GM18861 (cell line): ENCODE measurements around the gene CHRD.

Source experiments
- ATAC-seq: cut with Tn5 transposase; IDR thresholded peaks from one replicate; pipeline ENCODE4 v1.9.1; 2021; ENCODE audit not compliant: unreplicated experiment

Gene CHRD

DNA sequence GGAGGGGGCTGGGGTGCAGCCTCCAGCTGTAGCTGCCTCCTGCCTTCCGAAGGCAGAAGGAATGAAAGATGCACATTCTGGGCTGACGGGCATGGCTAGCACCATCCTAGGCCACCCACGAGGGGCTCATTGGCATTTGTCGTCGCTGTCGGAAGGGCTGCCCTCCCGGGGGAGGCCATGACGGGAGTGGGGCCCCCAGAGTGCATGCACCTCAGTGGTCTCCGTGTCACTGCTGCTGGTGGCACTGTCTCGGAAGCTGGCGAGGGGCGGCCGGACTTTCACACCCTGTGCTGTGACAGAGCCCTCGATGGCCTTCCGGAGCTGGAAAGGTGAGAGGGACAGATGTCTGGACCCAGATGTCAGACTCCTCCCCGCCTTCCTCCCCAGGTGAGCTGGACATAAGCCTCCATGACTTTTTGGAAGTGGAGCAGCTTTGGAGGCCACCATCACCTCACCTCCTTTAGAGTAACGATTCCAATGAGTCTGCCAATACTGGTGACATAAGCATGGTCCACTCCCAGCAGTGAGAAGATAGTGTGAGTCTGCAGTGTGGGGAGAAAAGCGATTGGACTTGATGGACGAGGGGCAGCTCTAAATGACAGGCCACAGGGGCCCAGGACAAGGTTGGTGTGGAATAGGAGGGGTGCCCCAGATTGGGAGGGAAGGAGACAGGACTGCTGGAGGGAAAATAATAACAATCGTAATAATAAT, 33.2 kb upstream of the CHRD start:
- no peak for ATAC-seq

- no peak for ATAC-seq
Observed at GRCh38 chr3:184347321-184348056, 32.4 kb upstream of the CHRD start.

DNA sequence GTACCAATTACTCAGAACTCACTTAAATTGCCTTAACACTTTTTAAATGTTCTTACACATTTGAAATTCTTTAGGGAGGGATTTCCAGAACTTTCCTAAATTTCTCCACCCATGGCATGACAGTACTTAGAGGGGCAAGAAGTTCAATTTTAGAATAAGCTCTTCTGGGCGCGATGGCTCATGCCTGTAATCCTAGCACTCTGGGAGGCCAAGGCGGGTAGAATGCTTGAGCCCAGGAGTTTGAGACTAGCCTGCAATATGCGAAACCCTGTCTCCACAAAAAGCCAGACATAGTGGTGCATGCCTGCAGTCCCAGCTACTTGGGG, 31.8 kb upstream of the CHRD start:
- no peak for ATAC-seq

DNA sequence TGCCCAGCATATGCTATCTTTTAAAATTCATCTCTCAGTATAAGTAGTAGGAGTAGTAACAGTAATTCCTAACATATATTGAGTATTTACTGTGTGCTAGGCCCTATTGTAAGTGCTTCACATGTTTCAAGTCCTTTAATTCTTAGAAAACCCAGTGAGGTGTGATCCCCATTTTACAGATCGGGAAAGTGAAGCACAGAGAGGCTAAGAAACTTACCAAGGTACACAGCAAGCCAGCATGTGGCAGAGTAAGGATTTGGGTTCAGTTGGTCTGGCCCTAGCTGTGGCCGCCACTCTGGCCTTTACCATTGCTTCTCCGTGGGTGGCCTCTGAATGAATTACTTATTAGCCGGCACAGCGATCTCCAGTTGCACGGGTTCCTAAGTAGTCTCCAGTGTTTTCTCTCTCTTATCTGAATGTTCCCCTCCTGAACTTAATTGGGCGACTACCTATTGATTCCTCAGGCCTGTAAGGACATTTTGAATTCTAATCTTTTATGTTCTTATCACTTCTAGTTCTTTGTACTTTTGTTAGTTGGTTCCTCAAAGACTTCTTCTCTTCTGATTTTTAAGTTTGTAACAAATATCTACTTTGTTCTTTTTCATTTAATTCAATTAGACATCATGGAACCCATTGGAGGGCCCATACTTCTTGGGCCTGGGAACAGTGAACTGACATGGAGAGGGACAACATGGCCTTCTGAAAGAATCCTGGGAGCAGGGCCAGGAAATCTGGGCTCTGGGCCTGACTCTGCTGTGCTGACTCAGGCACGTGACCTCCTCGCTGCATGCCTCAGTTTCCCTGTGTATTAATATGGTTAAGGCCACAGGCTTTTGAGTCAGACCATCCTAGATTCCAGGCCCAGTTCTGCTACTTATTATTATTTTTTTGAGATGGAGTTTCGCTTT, 30.0 kb upstream of the CHRD start:
- ATAC-seq = no peak

GRCh38 chr3:184350618-184351017, 29.2 kb upstream of the CHRD start:
- no peak for ATAC-seq

DNA sequence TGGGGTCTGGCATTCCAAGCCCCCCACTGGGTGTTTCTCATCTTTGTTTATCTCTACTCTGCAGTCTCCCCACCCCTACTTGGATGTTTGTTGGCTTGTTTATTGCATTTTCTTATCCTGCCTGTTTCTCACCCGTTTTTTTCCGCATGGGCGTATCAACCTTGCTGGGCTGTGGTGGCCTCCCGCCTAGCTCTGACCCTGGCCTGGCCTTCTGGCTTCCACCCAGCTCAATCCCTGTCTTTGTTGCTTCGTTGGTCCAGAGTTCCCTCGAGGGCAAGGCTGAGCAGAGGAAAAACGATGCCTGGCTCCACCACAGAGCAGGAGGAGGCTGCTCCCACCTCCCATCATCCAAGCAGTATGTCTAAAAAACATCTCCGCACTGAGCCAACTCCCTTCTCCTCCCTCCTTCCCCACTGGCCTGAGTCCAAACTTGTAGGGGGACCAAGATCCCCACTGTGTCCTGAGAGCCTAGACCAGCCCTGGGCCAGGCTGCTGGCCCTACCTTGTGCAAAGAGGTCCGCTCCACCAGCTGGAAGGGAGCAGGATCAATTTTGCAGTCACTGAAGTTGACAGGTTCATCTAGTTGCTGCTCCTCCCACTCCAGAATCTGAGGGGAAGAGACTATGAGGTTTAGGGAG, 28.2 kb upstream of the CHRD start:
- ATAC-seq = no peak

- no peak for ATAC-seq
Observed at GRCh38 chr3:184352149-184352785, 27.6 kb upstream of the CHRD start.

DNA sequence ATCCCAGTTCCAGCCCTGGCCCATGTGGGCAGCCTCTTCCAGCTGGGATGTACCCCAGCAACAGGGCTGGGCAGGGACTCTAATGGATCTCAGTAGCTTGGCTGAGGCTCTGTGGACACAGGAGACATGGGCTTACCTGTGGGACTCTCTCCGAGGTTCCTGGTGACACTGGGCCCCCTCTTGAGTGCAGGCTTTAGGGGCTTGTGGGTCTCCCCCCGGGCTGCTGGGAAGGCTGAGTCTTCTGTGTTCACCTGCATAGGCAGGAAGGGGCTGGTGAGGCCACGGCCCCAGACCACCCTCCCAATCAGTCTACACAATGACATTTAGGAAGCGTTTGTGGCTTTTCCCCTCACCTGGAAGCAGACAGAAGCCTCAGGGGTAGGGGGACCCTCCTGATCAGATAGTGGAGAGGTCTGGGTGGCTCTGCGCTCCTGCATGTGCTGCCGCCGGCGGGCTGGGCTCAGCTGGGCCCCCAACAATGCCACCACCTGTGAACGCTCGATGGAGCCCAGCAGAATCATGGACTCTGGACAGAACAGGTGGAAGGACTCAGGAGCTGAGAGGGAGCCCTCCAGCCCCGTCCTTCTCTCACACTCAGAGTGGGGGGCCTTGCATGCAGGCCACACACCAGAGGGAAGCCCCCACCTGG, 26.8 kb upstream of the CHRD start:
- no peak for ATAC-seq

DNA sequence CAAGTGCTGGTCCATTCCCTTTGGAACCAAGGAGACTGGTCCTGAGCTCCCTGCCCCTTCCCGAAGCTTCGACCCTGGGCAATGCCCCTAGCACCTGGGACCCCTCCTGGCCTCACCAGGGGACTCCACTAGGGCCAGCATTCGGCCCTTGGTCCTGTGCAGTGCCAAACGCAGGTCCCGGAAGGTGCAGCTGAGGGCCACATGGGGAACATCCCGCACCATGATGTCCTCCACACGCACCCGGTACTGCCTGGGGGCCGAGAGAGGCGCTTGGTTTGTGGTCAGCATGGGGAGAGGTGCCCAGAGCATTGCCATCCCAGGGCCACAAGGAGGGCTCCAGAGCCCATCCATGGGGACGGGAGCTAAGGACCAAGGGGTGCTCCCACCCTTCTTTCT, 26.3 kb upstream of the CHRD start:
- ATAC-seq = no peak

DNA sequence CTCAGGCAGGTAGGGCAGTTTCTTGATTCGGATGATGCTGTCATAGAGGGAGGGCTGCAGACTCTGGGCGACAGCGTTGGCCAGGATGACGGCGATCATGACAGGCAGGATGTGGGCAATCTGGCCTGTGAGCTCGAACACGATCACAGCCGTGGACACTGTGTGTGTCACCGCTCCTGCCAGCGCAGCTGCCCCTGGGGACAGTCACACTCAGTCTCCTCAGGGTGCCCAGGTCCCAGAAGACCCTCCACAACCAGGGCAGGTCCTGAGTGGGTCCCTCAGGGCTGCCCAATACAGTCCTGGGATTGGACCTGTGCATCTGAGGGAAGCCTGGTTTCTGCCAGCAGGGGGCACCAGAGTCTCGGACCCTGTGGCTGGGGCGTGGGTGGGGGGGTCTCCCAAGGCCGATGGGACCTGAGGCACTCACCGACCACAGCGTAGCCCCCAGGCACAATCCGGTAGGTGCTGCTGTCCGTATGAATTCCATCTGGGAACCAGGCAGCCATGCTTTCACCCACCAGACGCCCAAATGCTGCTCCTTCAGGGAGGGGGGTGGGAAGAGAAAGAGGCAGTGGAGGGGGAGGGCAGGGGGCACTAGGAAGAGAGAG, 25.6 kb upstream of the CHRD start:
- no peak for ATAC-seq

- no peak for ATAC-seq
Observed at GRCh38 chr3:184354754-184355153, 25.1 kb upstream of the CHRD start.

GRCh38 chr3:184355261-184356040, 24.4 kb upstream of the CHRD start:
- ATAC-seq = no peak

DNA sequence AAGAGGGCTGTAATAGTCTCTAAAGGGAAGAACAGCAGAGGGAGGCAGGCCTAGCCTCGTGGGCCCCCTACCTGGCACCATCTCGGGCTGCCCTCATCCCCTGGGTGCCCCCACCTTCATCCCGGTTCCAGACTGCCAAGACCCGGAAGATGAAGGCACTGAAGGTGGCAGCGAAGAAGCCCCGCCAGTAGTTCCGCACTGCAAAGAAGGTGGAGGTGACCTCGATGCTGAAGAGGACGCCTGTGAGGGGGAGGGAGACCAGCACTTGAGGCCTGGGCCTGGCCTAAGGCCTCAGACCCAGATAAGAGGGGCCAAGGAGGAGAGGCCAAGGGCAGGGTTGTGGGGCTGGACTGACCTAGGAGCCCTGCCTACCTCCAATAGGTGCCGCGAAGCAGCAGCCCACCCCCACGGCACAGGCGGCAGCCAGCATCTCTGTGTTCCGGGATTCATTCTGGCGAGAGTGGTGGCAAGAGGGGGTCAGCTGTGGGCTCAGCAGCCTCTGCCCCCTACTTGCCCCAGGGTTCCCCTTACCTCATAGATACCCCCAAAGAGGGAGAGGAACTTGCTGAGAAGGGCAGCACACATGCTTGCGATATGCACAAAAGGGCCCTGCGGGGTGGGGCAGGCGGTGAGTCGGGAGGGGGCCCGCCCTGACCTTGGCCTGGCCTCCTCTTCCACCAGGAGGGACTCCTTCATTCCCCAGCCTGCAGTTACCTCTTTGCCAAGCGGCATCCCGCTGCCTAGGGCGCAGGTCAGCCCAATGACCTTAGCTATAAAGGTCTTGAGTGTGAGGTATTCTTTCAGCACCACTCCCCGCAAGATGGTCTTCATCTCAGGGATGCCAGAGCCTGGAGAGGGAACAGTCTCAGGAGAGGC, 22.4 kb upstream of the CHRD start:
- ATAC-seq = no peak

GRCh38 chr3:184358124-184358767, 21.6 kb upstream of the CHRD start:
- ATAC-seq = no peak

- ATAC-seq = no peak
Observed at GRCh38 chr3:184358921-184359350, 20.9 kb upstream of the CHRD start.

GRCh38 chr3:184359610-184360009, 20.2 kb upstream of the CHRD start:
- ATAC-seq = no peak

DNA sequence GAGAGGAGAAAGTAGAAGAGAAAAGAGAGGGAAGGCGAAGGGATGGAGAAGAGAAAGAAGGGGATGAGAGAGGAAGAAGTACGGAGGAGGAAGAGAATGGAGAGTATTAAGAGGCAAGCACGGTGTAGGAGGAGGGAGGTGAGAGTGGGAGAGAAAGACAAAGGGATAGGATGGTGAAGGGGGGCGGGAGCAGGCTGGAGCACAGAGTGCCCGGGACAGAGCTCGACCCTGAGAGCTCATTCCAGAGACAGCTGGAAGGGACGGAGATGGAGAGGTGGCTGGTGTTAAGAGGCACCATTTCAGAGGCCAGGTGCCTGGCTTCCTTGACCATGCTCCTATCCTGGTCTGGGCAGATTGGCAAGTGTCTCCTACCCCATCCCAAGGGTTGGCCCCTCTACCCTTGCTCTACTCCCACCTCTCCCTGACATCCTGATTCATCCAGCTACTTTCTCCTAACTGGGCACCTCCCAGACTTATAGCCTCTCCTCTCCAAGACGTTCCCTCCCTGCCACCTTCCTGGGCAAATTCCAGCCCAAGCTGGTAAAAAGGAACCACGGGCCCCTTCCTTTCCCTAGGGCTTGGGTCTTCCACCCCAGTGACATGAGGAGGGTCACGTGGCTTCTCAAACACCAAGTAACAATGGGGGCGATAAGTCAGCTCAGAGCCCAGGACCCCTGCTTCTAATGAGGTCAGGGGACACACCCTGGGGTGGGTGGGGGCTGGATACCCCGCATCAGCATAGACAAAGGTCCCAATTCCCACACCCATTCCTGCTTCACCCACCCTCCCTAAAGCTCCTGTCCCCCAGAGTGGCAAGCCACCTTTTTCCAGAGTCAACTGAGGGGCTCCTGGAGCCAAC, 19.6 kb upstream of the CHRD start:
- ATAC-seq = no peak
